Stomach smooth muscle (tissue), 2 donors: Measurements from ENCODE around the gene TTC24.
A peak's percentile ranks its signal among the peaks of the same experiment; 100 is the strongest.
"Not testable (repeated sequence)": the region's sequence is repeated elsewhere in the genome, so short reads cannot be mapped to it uniquely, and the experiment has no call there.

ENCODE experiments used
- H3K27ac ChIP-seq: one replicate; pipeline ENCODE4 v1.7.0; 2013; ENCODE audit warnings: mild to moderate bottlenecking, low read length, inconsistent platforms
- H3K27me3 ChIP-seq, 2 donors: one replicate each; pipeline ENCODE4 v1.7.0; 2013; ENCODE audit warnings: low read length in 2 of 2; ENCODE audit not compliant: insufficient read depth in 2 of 2, control insufficient read depth in 1 of 2
- H3K36me3 ChIP-seq, 2 donors: one replicate each; pipeline ENCODE4 v1.7.0; 2013; ENCODE audit warnings: low read length in 2 of 2; ENCODE audit not compliant: control insufficient read depth in 2 of 2, insufficient read depth in 2 of 2
- H3K4me1 ChIP-seq: one replicate; pipeline ENCODE4 v1.7.0; 2013; ENCODE audit warnings: low read length; ENCODE audit not compliant: control insufficient read depth, insufficient read depth
- H3K4me3 ChIP-seq, 2 donors: one replicate each; pipeline ENCODE4 v1.7.0; 2013; ENCODE audit warnings: low read length in 2 of 2
- H3K9ac ChIP-seq, 2 donors: one replicate each; pipeline ENCODE4 v1.7.0; 2013; ENCODE audit warnings: low read length in 2 of 2, mild to moderate bottlenecking in 1 of 2
- H3K9me3 ChIP-seq, 2 donors: one replicate each; pipeline ENCODE4 v1.7.0; 2013; ENCODE audit warnings: low read length in 2 of 2; ENCODE audit not compliant: control insufficient read depth in 2 of 2
- donor health status: healthy.
- donor health status: Pancreatic carcinoma.

TTC24 gene

GRCh38 chr1:156586892-156587477 is 7.5 kb downstream of the TTC24 start:
- H3K4me1 ChIP-seq: peaks cover 9% of the 10 kb centered on the region
- H3K4me3 ChIP-seq: no peak overlapping the region

GRCh38 chr1:156587927-156588326 is 8.4 kb downstream of the TTC24 start:
- H3K4me3 ChIP-seq, H3K9ac ChIP-seq, H3K36me3 ChIP-seq, H3K27me3 ChIP-seq, H3K9me3 ChIP-seq, H3K27ac ChIP-seq: not testable (repeated sequence)
- peaks cover 17% of the 10 kb centered on the region for H3K4me1 ChIP-seq

More at GRCh38 chr1:156586892-156587477, 7.5 kb downstream of the TTC24 start:
- Histone ChIP-seq H3K9ac (no peak overlapping the region), H3K27me3 (no peaks in the 10 kb centered on the region), H3K27ac (no peak overlapping the region), H3K36me3 (no peaks in the 10 kb centered on the region), H3K9me3 (no peaks in the 10 kb centered on the region)

- H3K36me3 ChIP-seq: peaks cover 11 to 15% of the 10 kb centered on the region in 2 donors
- H3K27ac ChIP-seq: no peak overlapping the region
- H3K4me1 ChIP-seq: peaks cover 14% of the 10 kb centered on the region
- no peak overlapping the region for H3K9ac ChIP-seq
- H3K9me3 ChIP-seq: no peaks in the 10 kb centered on the region
- H3K4me3 ChIP-seq: no peak overlapping the region
- no peaks in the 10 kb centered on the region for H3K27me3 ChIP-seq
Measured at GRCh38 chr1:156589546-156589945, 10.0 kb downstream of the TTC24 start.

- peak overlapping the region in 1 of 2 donors; percentile 75 for H3K4me3 ChIP-seq
- peaks cover 16 to 20% of the 10 kb centered on the region in 2 donors for H3K36me3 ChIP-seq
- no peaks in the 10 kb centered on the region for H3K9me3 ChIP-seq
- H3K9ac ChIP-seq: peak overlapping the region in 1 of 2 donors; percentile 74
- H3K4me1 ChIP-seq: peaks cover 14% of the 10 kb centered on the region
- H3K27ac ChIP-seq: peak overlapping the region; percentile 69
- H3K27me3 ChIP-seq: no peaks in the 10 kb centered on the region
Measured at GRCh38 chr1:156590326-156591180, 11.0 kb downstream of the TTC24 start.

GRCh38 chr1:156591181-156591431 is 11.6 kb downstream of the TTC24 start:
- peak overlapping the region; percentile 69 for H3K27ac ChIP-seq
- H3K9ac ChIP-seq: peak overlapping the region; percentile 74 to 96
- H3K4me3 ChIP-seq: peak overlapping the region; percentile 75 to 88
- no peaks in the 10 kb centered on the region for H3K9me3 ChIP-seq
- no peaks in the 10 kb centered on the region for H3K27me3 ChIP-seq
- peaks cover 21 to 25% of the 10 kb centered on the region in 2 donors for H3K36me3 ChIP-seq
- peaks cover 14% of the 10 kb centered on the region for H3K4me1 ChIP-seq

GRCh38 chr1:156591432-156592157 is 12.1 kb downstream of the TTC24 start, which contains the start of gene NAXE:
Gene NAXE (plus strand): TSS chr1:156591776. CDS start chr1:156591805, 29 bp downstream.
- H3K4me3 ChIP-seq: peak within 1 kb of the TSS; percentile 75 to 88
- H3K27ac ChIP-seq: peak within 1 kb of the TSS; percentile 69
- no peaks in the 10 kb centered on the region for H3K9me3 ChIP-seq
- peaks cover 25 to 30% of the 10 kb centered on the region in 2 donors for H3K36me3 ChIP-seq
- H3K27me3 ChIP-seq: no peaks in the 10 kb centered on the region
- peaks cover 14% of the 10 kb centered on the region for H3K4me1 ChIP-seq
- peak within 1 kb of the TSS; percentile 74 to 96 for H3K9ac ChIP-seq

- Histone ChIP-seq H3K36me3 (peaks cover 33 to 35% of the 10 kb centered on the region in 2 donors), H3K27ac (peak overlapping the region; percentile 69), H3K4me3 (peak overlapping the region; percentile 67 to 88), H3K9ac (peak overlapping the region; percentile 74 to 88), H3K9me3 (no peaks in the 10 kb centered on the region), H3K27me3 (no peaks in the 10 kb centered on the region), H3K4me1 (peaks cover 14% of the 10 kb centered on the region)
Measured at GRCh38 chr1:156592158-156592909, 12.8 kb downstream of the TTC24 start.

GRCh38 chr1:156592910-156593660 is 13.6 kb downstream of the TTC24 start:
- no peaks in the 10 kb centered on the region for H3K27me3 ChIP-seq
- peaks cover 14% of the 10 kb centered on the region for H3K4me1 ChIP-seq
- peak overlapping the region in 1 of 2 donors; percentile 74 for H3K9ac ChIP-seq
- H3K36me3 ChIP-seq: peaks cover 40 to 42% of the 10 kb centered on the region in 2 donors
- H3K4me3 ChIP-seq: no peak overlapping the region
- H3K9me3 ChIP-seq: no peaks in the 10 kb centered on the region
- H3K27ac ChIP-seq: peak overlapping the region; percentile 69

GRCh38 chr1:156593661-156593989 is 14.1 kb downstream of the TTC24 start:
- Histone ChIP-seq H3K27ac (no peak overlapping the region), H3K4me1 (peaks cover 14% of the 10 kb centered on the region), H3K9me3 (no peaks in the 10 kb centered on the region), H3K4me3 (no peak overlapping the region), H3K9ac (no peak overlapping the region), H3K27me3 (no peaks in the 10 kb centered on the region), H3K36me3 (peaks cover 43 to 48% of the 10 kb centered on the region in 2 donors)

GRCh38 chr1:156594190-156594589 is 14.7 kb downstream of the TTC24 start:
- Histone ChIP-seq H3K27ac (no peak overlapping the region), H3K9ac (no peak overlapping the region), H3K9me3 (no peaks in the 10 kb centered on the region), H3K4me1 (peaks cover 14% of the 10 kb centered on the region), H3K4me3 (no peak overlapping the region), H3K36me3 (peaks cover 43 to 48% of the 10 kb centered on the region in 2 donors), H3K27me3 (no peaks in the 10 kb centered on the region)
